Endothelial cell of umbilical vein (primary cell): ENCODE results near the gene MAPK4. TPM values are rescaled to one million over a fixed set of nuclear protein-coding genes. Genes with fewer than 3 reads are reported as not detected.

ENCODE experiments used
- BruUV-seq: library from RNA; stranded (reverse); fragments of 400-500 nt; replicated peaks from 2 replicates; lab custom pipeline; 2021; lab: Mats Ljungman, UMichigan
- CTCF ChIA-PET: fragments of 300-600, 350-600 bp; sonication (Branson Sonifier 250); formaldehyde crosslinking; loops from one replicate; lab custom pipeline; 2021; ENCODE audit warnings: antibody characterized with exemption, inconsistent platforms; lab: Charles Lee
- POLR2A ChIA-PET: fragments of 300-600, 350-600 bp; sonication (Branson Sonifier 250); formaldehyde crosslinking; loops from one replicate; lab custom pipeline; 2021; ENCODE audit warnings: antibody characterized with exemption, inconsistent platforms; lab: Charles Lee
- DNase-seq: peaks from one replicate; pipeline ENCODE4 v3.0.0-alpha.2; 2011; ENCODE audit warnings: low read depth, low spot score
- FAIRE-seq: peaks from 2 replicates; lab custom pipeline; 2011; peaks lifted over from hg19 to GRCh38; lab: Jason Lieb, UNC
- H2AFZ ChIP-seq: 2 replicates; pipeline ENCODE4 v1.6.0; 2012; ENCODE audit warnings: low read depth, low read length, control low read depth, inconsistent platforms
- H3K27ac ChIP-seq: 2 replicates; pipeline ENCODE4 v1.5.1; 2011; ENCODE audit warnings: low read depth, mild to moderate bottlenecking, control low read depth, low read length, moderate library complexity; ENCODE audit not compliant: insufficient read depth
- H3K27me3 ChIP-seq, 2 experiments: 2 replicates each; pipeline versions ENCODE4 v1.6.0 to v1.6.1; 2011; ENCODE audit warnings: low read length in 2 of 2, mixed read lengths in 1 of 2; ENCODE audit not compliant: control insufficient read depth in 2 of 2, insufficient read depth in 2 of 2
- H3K36me3 ChIP-seq, 2 experiments: 2 replicates in 1 of 2; 3 replicates in 1 of 2; pipeline ENCODE4 v1.5.1; 2011; ENCODE audit warnings: low read length in 2 of 2, mild to moderate bottlenecking in 1 of 2, moderate library complexity in 1 of 2; ENCODE audit not compliant: control insufficient read depth in 2 of 2, insufficient read depth in 2 of 2; ENCODE audit errors: extremely low read depth in 1 of 2
- H3K4me1 ChIP-seq: 3 replicates; pipeline ENCODE4 v1.5.1; 2011; ENCODE audit warnings: mild to moderate bottlenecking, low read length; ENCODE audit not compliant: control insufficient read depth, insufficient read depth; ENCODE audit errors: extremely low read depth
- H3K4me2 ChIP-seq: 2 replicates; pipeline ENCODE4 v1.6.1; 2011; ENCODE audit warnings: low read length, control low read depth, mixed read lengths; ENCODE audit not compliant: insufficient read depth
- H3K4me3 ChIP-seq, 3 experiments: fragments of 200-600 bp in 1 of 3; sonication (generic), shearing (Covaris generic) in 1 of 3; replicated peaks in 1 of 3; 2 replicates each; pipeline ENCODE4 v1.5.1; 2011 to 2016; ENCODE audit warnings: control low read depth in 3 of 3, low read length in 3 of 3, mild to moderate bottlenecking in 2 of 3, inconsistent platforms in 1 of 3, low read depth in 1 of 3, moderate library complexity in 1 of 3; ENCODE audit not compliant: insufficient read depth in 1 of 3
- H3K79me2 ChIP-seq: 2 replicates; pipeline ENCODE4 v1.6.0; 2012; ENCODE audit warnings: low read length, inconsistent platforms; ENCODE audit not compliant: control insufficient read depth, insufficient read depth
- H3K9ac ChIP-seq: replicated peaks from 2 replicates; pipeline ENCODE3; 2011; ENCODE audit warnings: low read length, control low read depth; ENCODE audit not compliant: insufficient read depth; ENCODE audit errors: extremely low read depth
- H3K9me1 ChIP-seq: replicated peaks from 3 replicates; pipeline ENCODE4 v1.6.0; 2011; ENCODE audit warnings: mild to moderate bottlenecking, low read length; ENCODE audit not compliant: control insufficient read depth, insufficient read depth; ENCODE audit errors: extremely low read depth
- H3K9me3 ChIP-seq: replicated peaks from 2 replicates; pipeline ENCODE4 v1.5.1; 2012; ENCODE audit warnings: low read length, inconsistent platforms; ENCODE audit not compliant: control insufficient read depth, insufficient read depth
- H4K20me1 ChIP-seq: replicated peaks from 2 replicates; pipeline ENCODE3; 2011; ENCODE audit warnings: mild to moderate bottlenecking, low read length; ENCODE audit not compliant: control insufficient read depth, insufficient read depth; ENCODE audit errors: extremely low read depth
- CTCF ChIP-seq, 2 donors: IDR thresholded peaks; 1 replicate in 1 of 2; 2 replicates in 1 of 2; pipeline ENCODE4 v1.5.1; 2011; ENCODE audit warnings: low read length in 2 of 2, mild to moderate bottlenecking in 2 of 2, moderate library complexity in 2 of 2, control low read depth in 1 of 2, inconsistent platforms in 1 of 2, low read depth in 1 of 2; ENCODE audit not compliant: insufficient read depth in 1 of 2; ENCODE audit errors: extremely low read depth in 1 of 2
- EZH2 ChIP-seq: IDR thresholded peaks from 2 replicates; pipeline ENCODE4 v1.6.1; 2012; ENCODE audit warnings: borderline replicate concordance, low read depth, mild to moderate bottlenecking, moderate library complexity, low read length, inconsistent platforms; ENCODE audit not compliant: severe bottlenecking
- FOS ChIP-seq: IDR thresholded peaks from 2 replicates; pipeline ENCODE4 v1.6.1; 2011; ENCODE audit warnings: mild to moderate bottlenecking, low read length, moderate library complexity, borderline replicate concordance; ENCODE audit not compliant: insufficient read depth
- GATA2 ChIP-seq: IDR thresholded peaks from 2 replicates; pipeline ENCODE4 v1.7.0; 2011; ENCODE audit warnings: low read depth, mild to moderate bottlenecking, moderate library complexity, mixed read lengths, low read length; ENCODE audit not compliant: insufficient read length, insufficient read depth
- JUN ChIP-seq: IDR thresholded peaks from 2 replicates; pipeline ENCODE4 v1.6.1; 2011; ENCODE audit warnings: borderline replicate concordance, low read depth; ENCODE audit not compliant: insufficient read length, insufficient read depth
- MAX ChIP-seq: IDR thresholded peaks from 2 replicates; pipeline ENCODE4 v1.6.1; 2011; ENCODE audit not compliant: insufficient read depth, insufficient read length
- MYC ChIP-seq: IDR thresholded peaks from one replicate; pipeline ENCODE4 v1.6.1; 2011; ENCODE audit warnings: mild to moderate bottlenecking, low read depth, low read length
- POLR2A ChIP-seq: IDR thresholded peaks from 2 replicates; pipeline ENCODE4 v1.6.1; 2012; ENCODE audit warnings: low read depth, mild to moderate bottlenecking, control low read depth, low read length
- POLR2AphosphoS5 ChIP-seq: IDR thresholded peaks from 2 replicates; pipeline ENCODE4 v1.6.1; 2012; ENCODE audit warnings: low read depth, mild to moderate bottlenecking, control low read depth, low read length, moderate library complexity; ENCODE audit not compliant: insufficient read depth
- dilution Hi-C: fragments of 300-500 bp; cut with MboI; formaldehyde crosslinking; loops from one replicate; pipeline ENCODE4 v1.15.0; 2019; ENCODE audit warnings: low sequenced_read_pairs; ENCODE audit not compliant: extremely low pct_ligation_motif_present
- intact Hi-C: fragments of 100-400 bp; cut with micrococcal nuclease; formaldehyde crosslinking; loops from one replicate; pipeline ENCODE4 v1.10.0; 2022
- polyA plus RNA-seq, 4 experiments: library from polyadenylated mRNA; depleted of rRNA in 3 of 4; stranded (reverse) in 3 of 4; unstranded in 1 of 4; fragments of >200 nt; gene quantifications; 2 replicates each; pipeline versions ENCODE4 v1.2.1 to v1.2.3, GENCODE V29; 2011 to 2012; ENCODE audit warnings: missing spikeins in 1 of 4
- total RNA-seq: library from RNA; stranded (reverse); gene quantifications from 2 replicates; pipeline ENCODE4 v1.2.3, GENCODE V29; 2021

Gene MAPK4
- total and polyA plus RNA-seq, 2 donors (not counting 3 experiments of a cell fraction or from before 2014, with no cell fraction given) = not detected

DNA sequence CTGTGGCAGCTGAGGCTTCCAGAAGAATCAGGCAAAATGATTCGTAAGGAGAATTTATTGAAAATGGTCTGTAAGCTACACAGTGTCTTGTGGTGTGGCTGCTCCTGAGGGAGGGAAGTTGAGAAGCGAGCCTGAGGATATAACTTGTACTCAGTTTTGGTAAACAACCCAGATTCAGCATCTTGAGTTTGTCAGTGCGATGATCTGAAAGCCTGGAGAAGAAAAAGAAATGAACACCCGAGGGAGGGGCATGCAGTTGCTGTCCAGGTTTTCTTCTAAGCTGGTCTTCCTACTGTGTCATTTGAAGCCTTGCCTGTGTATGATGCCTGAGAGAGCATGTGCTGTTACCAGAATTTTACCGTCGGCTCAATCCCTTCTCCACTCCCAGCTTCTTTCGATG lies 87.3 kb downstream of the MAPK4 start:
- no peak for DNase-seq
- no peaks in the 10 kb centered on the region for H3K36me3 ChIP-seq
- dilution Hi-C loops = no loop called here
- H3K4me3 ChIP-seq = no peak overlapping the region
- CTCF ChIA-PET = no interaction called here
- H4K20me1 ChIP-seq = no peaks in the 10 kb centered on the region
- no peaks in the 10 kb centered on the region for H3K9me1 ChIP-seq
- TF ChIP-seq MYC = no peak
- TF ChIP-seq GATA2 = no peak
- TF ChIP-seq MAX = no peak
- H3K9ac ChIP-seq = no peak overlapping the region
- no peaks in the 10 kb centered on the region for H3K27me3 ChIP-seq
- H3K79me2 ChIP-seq = no peaks in the 10 kb centered on the region
- POLR2A ChIA-PET = no interaction called here
- H2AFZ ChIP-seq = no peak overlapping the region
- no TSS peak for BruUV-seq
- no peaks in the 10 kb centered on the region for H3K9me3 ChIP-seq
- FAIRE-seq = no peak
- H3K4me1 ChIP-seq = no peaks in the 10 kb centered on the region
- no peak overlapping the region for H3K27ac ChIP-seq
- H3K4me2 ChIP-seq = no peak overlapping the region
- intact Hi-C loops = no loop called here

DNA sequence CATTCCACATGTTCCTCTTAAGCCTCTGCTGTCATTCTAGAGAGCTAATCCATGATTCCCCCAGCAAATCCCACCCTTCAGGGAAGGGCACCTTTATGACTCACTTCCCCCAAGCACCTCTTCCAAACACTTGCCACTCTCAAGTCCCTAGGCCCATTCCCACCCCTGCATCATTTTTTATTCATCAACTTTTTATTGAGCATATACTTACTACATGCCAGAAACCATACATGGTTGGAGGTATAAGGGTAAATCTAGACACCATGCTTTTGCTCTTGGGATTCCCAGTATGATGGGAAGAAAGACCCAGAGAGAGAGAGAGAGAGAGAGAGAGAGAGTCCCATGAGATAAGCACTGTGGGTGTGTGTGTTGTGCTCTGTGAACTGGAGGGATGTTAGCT lies 87.9 kb downstream of the MAPK4 start:
- no peaks in the 10 kb centered on the region for H3K27me3 ChIP-seq
- H3K9ac ChIP-seq = no peak overlapping the region
- H3K9me1 ChIP-seq = no peaks in the 10 kb centered on the region
- H3K27ac ChIP-seq = no peak overlapping the region
- H3K4me1 ChIP-seq = no peaks in the 10 kb centered on the region
- no peaks in the 10 kb centered on the region for H4K20me1 ChIP-seq
- H3K4me3 ChIP-seq = no peak overlapping the region
- no peak overlapping the region for H2AFZ ChIP-seq
- H3K9me3 ChIP-seq = no peaks in the 10 kb centered on the region
- no TSS peak for BruUV-seq
- no peak for TF ChIP-seq EZH2
- TF ChIP-seq JUN = no peak
- TF ChIP-seq FOS = no peak
- no peak for TF ChIP-seq MYC
- TF ChIP-seq GATA2 = no peak
- no peak for TF ChIP-seq POLR2A
- no peak for TF ChIP-seq POLR2AphosphoS5
- TF ChIP-seq MAX = no peak
- TF ChIP-seq CTCF (IDR thresholded peaks at IDR 0.05; ENCODE audit: extremely low read depth in 1 of 2, insufficient read depth in 1 of 2, low read depth in 1 of 2, low read length in 2 of 2) = no peak
- no peak for FAIRE-seq
- H3K4me2 ChIP-seq = no peak overlapping the region
- intact Hi-C loops (no loop called here), dilution Hi-C loops (no loop called here)
- H3K79me2 ChIP-seq = no peaks in the 10 kb centered on the region
- DNase-seq = no peak
- POLR2A ChIA-PET = no interaction called here
- no peaks in the 10 kb centered on the region for H3K36me3 ChIP-seq
- CTCF ChIA-PET = no interaction called here
